Suprapubic skin (tissue), 4 donors: ENCODE results near the gene KLK15.

ENCODE experiments used
- POLR2A ChIP-seq, 2 donors: fragments of 450-650 bp; IDR thresholded peaks; one replicate each; pipeline ENCODE4 v1.6.1; 2017; ENCODE audit warnings: antibody characterized with exemption in 2 of 2, mild to moderate bottlenecking in 2 of 2, moderate library complexity in 2 of 2
- POLR2AphosphoS5 ChIP-seq, 3 donors: sonication (generic); formaldehyde crosslinking; IDR thresholded peaks; one replicate each; pipeline ENCODE4 v1.6.1; 2017; ENCODE audit warnings: antibody characterized with exemption in 3 of 3
- TF ChIP-seq, protein P1 (sequence below), 2 donors: fragments of 200-600 bp in 1 of 2; fragments of 450-650 bp in 1 of 2; sonication (generic) in 1 of 2; IDR thresholded peaks; one replicate each; pipeline ENCODE4 v1.5.1; 2016 to 2019; ENCODE audit warnings: antibody characterized with exemption in 2 of 2, mild to moderate bottlenecking in 1 of 2, moderate library complexity in 1 of 2

DNA sequence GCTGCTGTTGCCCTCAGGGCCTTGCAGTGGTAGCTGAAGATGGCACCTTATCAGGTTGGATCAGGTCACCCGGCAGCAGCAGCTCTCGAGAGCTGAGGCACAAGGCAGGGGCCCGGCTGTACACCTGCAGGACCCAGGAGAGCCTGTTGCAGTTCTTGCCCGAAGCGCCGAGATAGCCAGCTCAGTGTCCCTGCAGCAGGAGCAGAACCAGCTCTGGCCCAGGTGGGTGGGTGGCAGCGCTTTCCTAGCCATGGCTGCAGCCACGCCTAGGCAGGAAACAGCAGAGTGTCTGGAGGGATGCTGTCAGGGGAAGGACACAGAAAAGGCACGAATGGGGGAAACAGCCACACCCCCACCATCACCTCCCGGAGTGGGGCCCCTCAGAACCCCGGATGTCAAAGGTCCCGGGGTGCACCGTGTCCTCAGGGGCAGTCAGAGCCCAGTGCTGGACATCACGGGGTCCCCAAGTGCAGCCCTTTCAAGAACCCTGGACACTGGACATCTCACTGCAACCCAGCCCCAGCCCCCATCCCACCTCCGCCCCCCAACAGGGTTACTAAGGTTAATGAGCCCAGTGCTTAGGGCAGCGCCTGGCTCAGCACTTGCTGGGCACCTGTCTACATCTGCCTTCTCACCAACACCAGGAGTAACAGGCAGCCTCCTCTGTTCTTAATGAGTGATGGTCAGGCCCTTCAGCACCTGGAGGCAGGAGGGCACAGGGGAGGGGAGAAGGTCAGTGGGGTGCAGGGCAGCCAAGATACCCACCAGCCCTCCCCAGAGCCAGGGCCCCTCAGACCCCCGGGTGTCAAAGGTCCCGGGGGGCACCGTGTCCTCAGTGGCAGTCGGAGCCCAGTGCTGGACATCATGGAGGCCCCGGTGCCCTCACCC is 34.5 kb downstream of the KLK15 start:
- TF ChIP-seq, protein P1, sequence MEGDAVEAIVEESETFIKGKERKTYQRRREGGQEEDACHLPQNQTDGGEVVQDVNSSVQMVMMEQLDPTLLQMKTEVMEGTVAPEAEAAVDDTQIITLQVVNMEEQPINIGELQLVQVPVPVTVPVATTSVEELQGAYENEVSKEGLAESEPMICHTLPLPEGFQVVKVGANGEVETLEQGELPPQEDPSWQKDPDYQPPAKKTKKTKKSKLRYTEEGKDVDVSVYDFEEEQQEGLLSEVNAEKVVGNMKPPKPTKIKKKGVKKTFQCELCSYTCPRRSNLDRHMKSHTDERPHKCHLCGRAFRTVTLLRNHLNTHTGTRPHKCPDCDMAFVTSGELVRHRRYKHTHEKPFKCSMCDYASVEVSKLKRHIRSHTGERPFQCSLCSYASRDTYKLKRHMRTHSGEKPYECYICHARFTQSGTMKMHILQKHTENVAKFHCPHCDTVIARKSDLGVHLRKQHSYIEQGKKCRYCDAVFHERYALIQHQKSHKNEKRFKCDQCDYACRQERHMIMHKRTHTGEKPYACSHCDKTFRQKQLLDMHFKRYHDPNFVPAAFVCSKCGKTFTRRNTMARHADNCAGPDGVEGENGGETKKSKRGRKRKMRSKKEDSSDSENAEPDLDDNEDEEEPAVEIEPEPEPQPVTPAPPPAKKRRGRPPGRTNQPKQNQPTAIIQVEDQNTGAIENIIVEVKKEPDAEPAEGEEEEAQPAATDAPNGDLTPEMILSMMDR (IDR thresholded peaks at IDR 0.05), result no peak
- no peak for TF ChIP-seq POLR2A (IDR thresholded peaks at IDR 0.05)
- TF ChIP-seq POLR2AphosphoS5 (IDR thresholded peaks at IDR 0.05), result no peak
